Sigmoid colon (tissue), 3 donors: ENCODE data around the gene TANK.

Experiments
- POLR2A ChIP-seq, 2 donors: fragments of 450-650 bp; IDR thresholded peaks; one replicate each; pipeline ENCODE4 v1.6.1; 2016; ENCODE audit warnings: antibody characterized with exemption in 2 of 2, mild to moderate bottlenecking in 2 of 2, moderate library complexity in 2 of 2
- TF ChIP-seq, protein P1 (sequence below), 4 experiments: fragments of 450-650 bp in 3 of 4; fragments of 200-600 bp in 1 of 4; IDR thresholded peaks; one replicate each; pipeline ENCODE4 v1.5.1; 2016 to 2019; ENCODE audit warnings: antibody characterized with exemption in 4 of 4, mild to moderate bottlenecking in 3 of 4, moderate library complexity in 2 of 4

DNA sequence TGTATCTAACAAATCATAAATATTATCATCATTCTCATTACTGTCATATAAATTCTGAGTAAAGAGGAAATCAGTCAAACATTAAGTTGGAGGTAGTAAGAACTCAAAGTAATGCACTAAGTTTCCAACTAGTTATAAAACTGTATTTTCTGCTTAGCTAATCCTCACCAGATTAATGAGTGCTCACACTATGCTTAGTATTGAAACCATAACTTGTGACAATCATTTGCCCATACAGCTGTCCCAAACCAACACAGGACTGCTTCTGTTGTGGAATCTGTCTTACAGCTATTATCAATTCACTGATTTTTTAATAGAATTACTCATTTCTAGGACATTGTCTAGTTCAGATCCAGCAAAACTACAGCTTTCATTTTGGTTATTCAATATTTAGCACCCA lies 41.5 kb upstream of the TANK start:
- TF ChIP-seq, protein P1, sequence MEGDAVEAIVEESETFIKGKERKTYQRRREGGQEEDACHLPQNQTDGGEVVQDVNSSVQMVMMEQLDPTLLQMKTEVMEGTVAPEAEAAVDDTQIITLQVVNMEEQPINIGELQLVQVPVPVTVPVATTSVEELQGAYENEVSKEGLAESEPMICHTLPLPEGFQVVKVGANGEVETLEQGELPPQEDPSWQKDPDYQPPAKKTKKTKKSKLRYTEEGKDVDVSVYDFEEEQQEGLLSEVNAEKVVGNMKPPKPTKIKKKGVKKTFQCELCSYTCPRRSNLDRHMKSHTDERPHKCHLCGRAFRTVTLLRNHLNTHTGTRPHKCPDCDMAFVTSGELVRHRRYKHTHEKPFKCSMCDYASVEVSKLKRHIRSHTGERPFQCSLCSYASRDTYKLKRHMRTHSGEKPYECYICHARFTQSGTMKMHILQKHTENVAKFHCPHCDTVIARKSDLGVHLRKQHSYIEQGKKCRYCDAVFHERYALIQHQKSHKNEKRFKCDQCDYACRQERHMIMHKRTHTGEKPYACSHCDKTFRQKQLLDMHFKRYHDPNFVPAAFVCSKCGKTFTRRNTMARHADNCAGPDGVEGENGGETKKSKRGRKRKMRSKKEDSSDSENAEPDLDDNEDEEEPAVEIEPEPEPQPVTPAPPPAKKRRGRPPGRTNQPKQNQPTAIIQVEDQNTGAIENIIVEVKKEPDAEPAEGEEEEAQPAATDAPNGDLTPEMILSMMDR (IDR thresholded peaks at IDR 0.05), result no peak
- no peak for TF ChIP-seq POLR2A (IDR thresholded peaks at IDR 0.05)
